ENCODE data around the gene GAREM1.

- TF ChIP-seq CTCF (conservative IDR thresholded peaks at IDR 0.05 in 1 of 2, IDR thresholded peaks at IDR 0.05 in 1 of 2; ENCODE audit: low read depth in 1 of 2, low read length in 2 of 2) (no peak), EZH2 (IDR thresholded peaks at IDR 0.05; ENCODE audit: low read length, missing control alignments) (no peak)
These were observed 167.3 kb downstream of the GAREM1 start for GRCh38 chr18:32303400-32303799.
